ENCODE results near the gene CALB2.

Gene CALB2

GRCh38 chr16:71383054-71383773 is 24.7 kb downstream of the CALB2 start:
- H3K27me3 ChIP-seq (replicated peaks; ENCODE audit: control insufficient read depth, insufficient read depth, low read length, poor library complexity, severe bottlenecking), result no peaks in the 10 kb centered on the region
- no peaks in the 10 kb centered on the region for H3K36me3 ChIP-seq (ENCODE audit: control insufficient read depth, insufficient read depth, low read length)
- no peak for DNase-seq
- no peak overlapping the region for H3K4me3 ChIP-seq (ENCODE audit: insufficient read depth, low read depth, low read length, poor library complexity, severe bottlenecking)
- no peaks in the 10 kb centered on the region for H3K9me3 ChIP-seq (ENCODE audit: control insufficient read depth, low read length)
- H3K4me1 ChIP-seq (ENCODE audit: control insufficient read depth, insufficient read depth, low read length, poor library complexity, severe bottlenecking), result no peaks in the 10 kb centered on the region
- H3K27ac ChIP-seq (ENCODE audit: insufficient read depth, low read length, poor library complexity, severe bottlenecking), result no peak overlapping the region

GRCh38 chr16:71384073-71384724 is 25.7 kb downstream of the CALB2 start:
- Histone ChIP-seq H3K9me3 (ENCODE audit: control insufficient read depth, low read length) (no peaks in the 10 kb centered on the region), H3K4me1 (ENCODE audit: control insufficient read depth, insufficient read depth, low read length, poor library complexity, severe bottlenecking) (no peaks in the 10 kb centered on the region)

GRCh38 chr16:71387045-71387871 is 28.7 kb downstream of the CALB2 start:
- no peak overlapping the region for H3K27ac ChIP-seq (ENCODE audit: insufficient read depth, low read length, poor library complexity, severe bottlenecking)
- no peaks in the 10 kb centered on the region for H3K4me1 ChIP-seq (ENCODE audit: control insufficient read depth, insufficient read depth, low read length, poor library complexity, severe bottlenecking)
- no peak overlapping the region for H3K4me3 ChIP-seq (ENCODE audit: insufficient read depth, low read depth, low read length, poor library complexity, severe bottlenecking)
- no peaks in the 10 kb centered on the region for H3K27me3 ChIP-seq (replicated peaks; ENCODE audit: control insufficient read depth, insufficient read depth, low read length, poor library complexity, severe bottlenecking)
- DNase-seq, result no peak
- H3K36me3 ChIP-seq (ENCODE audit: control insufficient read depth, insufficient read depth, low read length), result no peaks in the 10 kb centered on the region
- H3K9me3 ChIP-seq (ENCODE audit: control insufficient read depth, low read length), result no peaks in the 10 kb centered on the region

More at GRCh38 chr16:71384073-71384724, 25.7 kb downstream of the CALB2 start:
- no peak overlapping the region for H3K4me3 ChIP-seq (ENCODE audit: insufficient read depth, low read depth, low read length, poor library complexity, severe bottlenecking)
- no peaks in the 10 kb centered on the region for H3K36me3 ChIP-seq (ENCODE audit: control insufficient read depth, insufficient read depth, low read length)
- no peaks in the 10 kb centered on the region for H3K27me3 ChIP-seq (replicated peaks; ENCODE audit: control insufficient read depth, insufficient read depth, low read length, poor library complexity, severe bottlenecking)
- DNase-seq, result no peak
- H3K27ac ChIP-seq (ENCODE audit: insufficient read depth, low read length, poor library complexity, severe bottlenecking), result no peak overlapping the region

GRCh38 chr16:71389330-71389729 is 30.8 kb downstream of the CALB2 start:
- Histone ChIP-seq H3K9me3 (ENCODE audit: control insufficient read depth, low read length) (no peaks in the 10 kb centered on the region), H3K27ac (ENCODE audit: insufficient read depth, low read length, poor library complexity, severe bottlenecking) (no peak overlapping the region)

GRCh38 chr16:71396594-71396993 is 38.1 kb downstream of the CALB2 start:
- DNase-seq, result no peak
- Histone ChIP-seq H3K36me3 (ENCODE audit: control insufficient read depth, insufficient read depth, low read length) (no peaks in the 10 kb centered on the region), H3K27me3 (replicated peaks; ENCODE audit: control insufficient read depth, insufficient read depth, low read length, poor library complexity, severe bottlenecking) (no peaks in the 10 kb centered on the region), H3K4me3 (ENCODE audit: insufficient read depth, low read depth, low read length, poor library complexity, severe bottlenecking) (no peak overlapping the region), H3K9me3 (ENCODE audit: control insufficient read depth, low read length) (no peaks in the 10 kb centered on the region), H3K27ac (ENCODE audit: insufficient read depth, low read length, poor library complexity, severe bottlenecking) (no peak overlapping the region), H3K4me1 (ENCODE audit: control insufficient read depth, insufficient read depth, low read length, poor library complexity, severe bottlenecking) (no peaks in the 10 kb centered on the region)

More at GRCh38 chr16:71389330-71389729, 30.8 kb downstream of the CALB2 start:
- H3K36me3 ChIP-seq (ENCODE audit: control insufficient read depth, insufficient read depth, low read length), result no peaks in the 10 kb centered on the region
- DNase-seq, result no peak
- no peaks in the 10 kb centered on the region for H3K4me1 ChIP-seq (ENCODE audit: control insufficient read depth, insufficient read depth, low read length, poor library complexity, severe bottlenecking)
- no peaks in the 10 kb centered on the region for H3K27me3 ChIP-seq (replicated peaks; ENCODE audit: control insufficient read depth, insufficient read depth, low read length, poor library complexity, severe bottlenecking)
- no peak overlapping the region for H3K4me3 ChIP-seq (ENCODE audit: insufficient read depth, low read depth, low read length, poor library complexity, severe bottlenecking)

GRCh38 chr16:71399801-71400563 is 41.5 kb downstream of the CALB2 start:
- Histone ChIP-seq H3K27me3 (replicated peaks; ENCODE audit: control insufficient read depth, insufficient read depth, low read length, poor library complexity, severe bottlenecking) (no peaks in the 10 kb centered on the region), H3K27ac (ENCODE audit: insufficient read depth, low read length, poor library complexity, severe bottlenecking) (no peak overlapping the region), H3K4me1 (ENCODE audit: control insufficient read depth, insufficient read depth, low read length, poor library complexity, severe bottlenecking) (no peaks in the 10 kb centered on the region), H3K9me3 (ENCODE audit: control insufficient read depth, low read length) (no peaks in the 10 kb centered on the region), H3K4me3 (ENCODE audit: insufficient read depth, low read depth, low read length, poor library complexity, severe bottlenecking) (no peak overlapping the region), H3K36me3 (ENCODE audit: control insufficient read depth, insufficient read depth, low read length) (no peaks in the 10 kb centered on the region)
- DNase-seq, result no peak

GRCh38 chr16:71402007-71402406 is 43.5 kb downstream of the CALB2 start:
- no peak for DNase-seq
- Histone ChIP-seq H3K9me3 (ENCODE audit: control insufficient read depth, low read length) (no peaks in the 10 kb centered on the region), H3K36me3 (ENCODE audit: control insufficient read depth, insufficient read depth, low read length) (no peaks in the 10 kb centered on the region), H3K4me3 (ENCODE audit: insufficient read depth, low read depth, low read length, poor library complexity, severe bottlenecking) (no peak overlapping the region), H3K4me1 (ENCODE audit: control insufficient read depth, insufficient read depth, low read length, poor library complexity, severe bottlenecking) (no peaks in the 10 kb centered on the region), H3K27ac (ENCODE audit: insufficient read depth, low read length, poor library complexity, severe bottlenecking) (no peak overlapping the region), H3K27me3 (replicated peaks; ENCODE audit: control insufficient read depth, insufficient read depth, low read length, poor library complexity, severe bottlenecking) (no peaks in the 10 kb centered on the region)

GRCh38 chr16:71402674-71403073 is 44.2 kb downstream of the CALB2 start:
- H3K27ac ChIP-seq (ENCODE audit: insufficient read depth, low read length, poor library complexity, severe bottlenecking), result no peak overlapping the region
- H3K4me3 ChIP-seq (ENCODE audit: insufficient read depth, low read depth, low read length, poor library complexity, severe bottlenecking), result no peak overlapping the region
- H3K27me3 ChIP-seq (replicated peaks; ENCODE audit: control insufficient read depth, insufficient read depth, low read length, poor library complexity, severe bottlenecking), result no peaks in the 10 kb centered on the region
- DNase-seq, result no peak
- H3K9me3 ChIP-seq (ENCODE audit: control insufficient read depth, low read length), result no peaks in the 10 kb centered on the region
- H3K36me3 ChIP-seq (ENCODE audit: control insufficient read depth, insufficient read depth, low read length), result no peaks in the 10 kb centered on the region
- H3K4me1 ChIP-seq (ENCODE audit: control insufficient read depth, insufficient read depth, low read length, poor library complexity, severe bottlenecking), result no peaks in the 10 kb centered on the region

- Histone ChIP-seq H3K4me1 (ENCODE audit: control insufficient read depth, insufficient read depth, low read length, poor library complexity, severe bottlenecking) (no peaks in the 10 kb centered on the region), H3K27me3 (replicated peaks; ENCODE audit: control insufficient read depth, insufficient read depth, low read length, poor library complexity, severe bottlenecking) (no peaks in the 10 kb centered on the region), H3K27ac (ENCODE audit: insufficient read depth, low read length, poor library complexity, severe bottlenecking) (no peak overlapping the region), H3K4me3 (ENCODE audit: insufficient read depth, low read depth, low read length, poor library complexity, severe bottlenecking) (no peak overlapping the region), H3K9me3 (ENCODE audit: control insufficient read depth, low read length) (no peaks in the 10 kb centered on the region), H3K36me3 (ENCODE audit: control insufficient read depth, insufficient read depth, low read length) (no peaks in the 10 kb centered on the region)
- no peak for DNase-seq
Measured at GRCh38 chr16:71404364-71404763, 45.8 kb downstream of the CALB2 start.

All from effector memory CD4-positive, alpha-beta T cell (primary cell).